HAP-1 (cell line): Measurements from ENCODE around the gene COPZ1.

Experiments used
- DNase-seq, 2 experiments: peaks; one replicate each; pipeline ENCODE4 v3.0.0-alpha.2; 2016 to 2020; ENCODE audit warnings: low spot score in 2 of 2
- H3K27me3 ChIP-seq: fragments of 250-450 bp; sonication (Bioruptor Pico); 2 replicates; pipeline ENCODE4 v1.5.1; 2020; ENCODE audit warnings: low read depth, mild to moderate bottlenecking, moderate library complexity
- H3K36me3 ChIP-seq: fragments of 250-450 bp; sonication (Bioruptor Pico); replicated peaks from 2 replicates; pipeline ENCODE4 v1.5.1; 2020; ENCODE audit warnings: mild to moderate bottlenecking
- H3K4me1 ChIP-seq: fragments of 250-450 bp; sonication (Bioruptor Pico); 2 replicates; pipeline ENCODE4 v1.5.1; 2020; ENCODE audit warnings: mild to moderate bottlenecking
- H3K4me3 ChIP-seq: fragments of 250-450 bp; sonication (Bioruptor Pico); 2 replicates; pipeline ENCODE4 v1.5.1; 2020; ENCODE audit warnings: mild to moderate bottlenecking, moderate library complexity
- H3K9me3 ChIP-seq: fragments of 250-450 bp; sonication (Bioruptor Pico); 2 replicates; pipeline ENCODE4 v1.5.1; 2020; ENCODE audit warnings: mild to moderate bottlenecking, moderate library complexity
- in situ Hi-C: fragments of 300-500 bp; cut with MboI; formaldehyde crosslinking; loops from 3 replicates; pipeline ENCODE4 v1.14.3; 2020; ENCODE audit warnings: low sequenced_read_pairs, inconsistent platforms, mixed read lengths

The COPZ1 gene

GRCh38 chr12:54363618-54364017 lies 38.7 kb downstream of the COPZ1 start:
- Histone ChIP-seq H3K4me3 (no peak overlapping the region), H3K27me3 (no peaks in the 10 kb centered on the region), H3K4me1 (peaks cover 20% of the 10 kb centered on the region), H3K9me3 (no peaks in the 10 kb centered on the region), H3K36me3 (no peaks in the 10 kb centered on the region)
- no peak for DNase-seq
- in situ Hi-C loops: loop anchor here (25.0 kb wide), 1 partner anchor 376 kb away; the partner anchor contains the start of gene HOXC10

- DNase-seq: no peak
- Histone ChIP-seq H3K9me3 (no peaks in the 10 kb centered on the region), H3K27me3 (no peaks in the 10 kb centered on the region), H3K4me3 (no peak within 1 kb of the TSS), H3K36me3 (no peaks in the 10 kb centered on the region), H3K4me1 (peaks cover 16% of the 10 kb centered on the region)
- in situ Hi-C loops: loop anchor here (25.0 kb wide), 1 partner anchor 377 kb away; the partner anchor contains the start of gene HOXC10
Observed at GRCh38 chr12:54364413-54364812, 39.5 kb downstream of the COPZ1 start, which contains the start of gene GPR84. TSS of gene GPR84 (minus strand) at chr12:54364486. CDS start at chr12:54363851, 635 bp downstream.

GRCh38 chr12:54368025-54368708 lies 43.2 kb downstream of the COPZ1 start:
- DNase-seq: no peak
- no peaks in the 10 kb centered on the region for H3K27me3 ChIP-seq
- H3K4me3 ChIP-seq: no peak overlapping the region
- no peaks in the 10 kb centered on the region for H3K36me3 ChIP-seq
- peaks cover 3% of the 10 kb centered on the region for H3K4me1 ChIP-seq
- H3K9me3 ChIP-seq: no peaks in the 10 kb centered on the region
- in situ Hi-C loops: loop anchor here (5.0 to 25.0 kb wide), 3 partner anchors 71 to 381 kb away; partner anchors contain the start of gene HOXC10

GRCh38 chr12:54368709-54369596 lies 44.0 kb downstream of the COPZ1 start:
- in situ Hi-C loops: loop anchor here (5.0 to 25.0 kb wide), 3 partner anchors 72 to 382 kb away; partner anchors contain the start of gene HOXC10
- Histone ChIP-seq H3K36me3 (no peaks in the 10 kb centered on the region), H3K4me1 (peaks cover 3% of the 10 kb centered on the region), H3K4me3 (no peak overlapping the region), H3K27me3 (no peaks in the 10 kb centered on the region), H3K9me3 (no peaks in the 10 kb centered on the region)
- peak; percentile 73 to 94 for DNase-seq

- H3K36me3 ChIP-seq: no peaks in the 10 kb centered on the region
- H3K4me1 ChIP-seq: peaks cover 3% of the 10 kb centered on the region
- no peak for DNase-seq
- no peak overlapping the region for H3K4me3 ChIP-seq
- in situ Hi-C loops: loop anchor here (5.0 to 25.0 kb wide), 3 partner anchors 72 to 382 kb away; partner anchors contain the start of gene HOXC10
- no peaks in the 10 kb centered on the region for H3K27me3 ChIP-seq
- H3K9me3 ChIP-seq: no peaks in the 10 kb centered on the region
Observed at GRCh38 chr12:54369597-54370131, 44.7 kb downstream of the COPZ1 start.

GRCh38 chr12:54370171-54370730 lies 45.3 kb downstream of the COPZ1 start:
- DNase-seq: no peak
- in situ Hi-C loops: loop anchor here (25.0 kb wide), 1 partner anchor 383 kb away; the partner anchor contains the start of gene HOXC10
- H3K36me3 ChIP-seq: no peaks in the 10 kb centered on the region
- no peak overlapping the region for H3K4me3 ChIP-seq
- H3K27me3 ChIP-seq: no peaks in the 10 kb centered on the region
- H3K9me3 ChIP-seq: no peaks in the 10 kb centered on the region
- H3K4me1 ChIP-seq: peaks cover 3% of the 10 kb centered on the region

- Histone ChIP-seq H3K9me3 (no peaks in the 10 kb centered on the region), H3K4me3 (no peak overlapping the region), H3K36me3 (no peaks in the 10 kb centered on the region), H3K4me1 (peaks cover 3% of the 10 kb centered on the region), H3K27me3 (no peaks in the 10 kb centered on the region)
- no peak for DNase-seq
- in situ Hi-C loops: loop anchor here (25.0 kb wide), 1 partner anchor 384 kb away; the partner anchor contains the start of gene HOXC10
Observed at GRCh38 chr12:54371328-54372112, 46.6 kb downstream of the COPZ1 start.

GRCh38 chr12:54372113-54372806 lies 47.3 kb downstream of the COPZ1 start:
- Histone ChIP-seq H3K36me3 (no peaks in the 10 kb centered on the region), H3K4me1 (peaks cover 3% of the 10 kb centered on the region), H3K9me3 (no peaks in the 10 kb centered on the region), H3K4me3 (no peak overlapping the region), H3K27me3 (no peaks in the 10 kb centered on the region)
- in situ Hi-C loops: loop anchor here (25.0 kb wide), 1 partner anchor 385 kb away; the partner anchor contains the start of gene HOXC10
- DNase-seq: no peak

- no peaks in the 10 kb centered on the region for H3K9me3 ChIP-seq
- no peak overlapping the region for H3K4me3 ChIP-seq
- DNase-seq: no peak
- in situ Hi-C loops: loop anchor here (25.0 kb wide), 1 partner anchor 387 kb away; the partner anchor contains the start of gene HOXC10
- H3K4me1 ChIP-seq: no peaks in the 10 kb centered on the region
- no peaks in the 10 kb centered on the region for H3K36me3 ChIP-seq
- H3K27me3 ChIP-seq: no peaks in the 10 kb centered on the region
Observed at GRCh38 chr12:54373649-54374561, 49.0 kb downstream of the COPZ1 start.

GRCh38 chr12:54374562-54375258 lies 49.8 kb downstream of the COPZ1 start:
- Histone ChIP-seq H3K4me1 (no peaks in the 10 kb centered on the region), H3K27me3 (no peaks in the 10 kb centered on the region), H3K4me3 (no peak overlapping the region), H3K36me3 (no peaks in the 10 kb centered on the region), H3K9me3 (no peaks in the 10 kb centered on the region)
- in situ Hi-C loops: loop anchor here (25.0 kb wide), 1 partner anchor 387 kb away; the partner anchor contains the start of gene HOXC10
- DNase-seq: no peak

GRCh38 chr12:54375259-54375579 lies 50.3 kb downstream of the COPZ1 start:
- Histone ChIP-seq H3K36me3 (0 out of 2 replicates have a peak, but pooled peaks cover 3% of the 10 kb centered on the region), H3K4me3 (no peak overlapping the region), H3K4me1 (no peaks in the 10 kb centered on the region), H3K9me3 (no peaks in the 10 kb centered on the region), H3K27me3 (no peaks in the 10 kb centered on the region)
- in situ Hi-C loops: no loop called here
- DNase-seq: no peak
